Stimulated activated CD8-positive, alpha-beta memory T cell treated with anti-CD3 and anti-CD28 coated beads, Interleukin-15, amount 100 ng/mL, for 1 hour (primary cell): ENCODE data around the gene CYB5RL.
"Not testable (repeated sequence)": the region's sequence is repeated elsewhere in the genome, so short reads cannot be mapped to it uniquely, and the experiment has no call there.

Experiments
- DNase-seq: peaks from one replicate; pipeline ENCODE4 v3.0.0-alpha.2; 2020; ENCODE audit warnings: low read depth

Gene CYB5RL, protein sequence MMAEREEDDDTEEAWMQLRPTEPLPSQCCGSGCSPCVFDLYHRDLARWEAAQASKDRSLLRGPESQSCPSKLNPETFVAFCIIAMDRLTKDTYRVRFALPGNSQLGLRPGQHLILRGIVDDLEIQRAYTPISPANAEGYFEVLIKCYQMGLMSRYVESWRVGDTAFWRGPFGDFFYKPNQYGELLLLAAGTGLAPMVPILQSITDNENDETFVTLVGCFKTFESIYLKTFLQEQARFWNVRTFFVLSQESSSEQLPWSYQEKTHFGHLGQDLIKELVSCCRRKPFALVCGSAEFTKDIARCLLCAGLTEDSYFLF

DNA sequence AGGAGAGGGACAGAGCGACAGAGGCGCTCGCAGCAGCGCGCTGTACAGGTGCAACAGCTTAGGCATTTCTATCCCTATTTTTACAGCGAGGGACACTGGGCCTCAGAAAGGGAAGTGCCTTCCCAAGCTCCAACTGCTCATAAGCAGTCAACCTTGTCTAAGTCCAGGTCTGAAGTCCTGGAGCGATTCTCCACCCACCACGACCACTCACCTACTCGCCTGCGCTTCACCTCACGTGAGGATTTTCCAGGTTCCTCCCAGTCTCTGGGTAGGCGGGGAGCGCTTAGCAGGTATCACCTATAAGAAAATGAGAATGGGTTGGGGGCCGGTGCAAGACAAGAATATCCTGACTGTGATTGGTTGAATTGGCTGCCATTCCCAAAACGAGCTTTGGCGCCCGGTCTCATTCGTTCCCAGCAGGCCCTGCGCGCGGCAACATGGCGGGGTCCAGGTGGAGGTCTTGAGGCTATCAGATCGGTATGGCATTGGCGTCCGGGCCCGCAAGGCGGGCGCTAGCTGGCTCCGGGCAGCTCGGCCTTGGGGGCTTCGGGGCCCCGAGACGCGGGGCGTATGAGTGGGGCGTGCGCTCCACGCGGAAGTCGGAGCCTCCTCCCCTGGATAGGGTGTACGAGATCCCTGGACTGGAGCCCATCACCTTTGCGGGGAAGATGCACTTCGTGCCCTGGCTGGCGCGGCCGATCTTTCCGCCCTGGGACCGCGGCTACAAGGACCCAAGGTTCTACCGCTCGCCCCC, at the start of gene CYB5RL, which contains the start of gene MRPL37:
Gene CYB5RL, minus strand, starts transcription at position 266 of the 754 bp plus-strand sequence. CDS start 4,414 bp downstream, outside the sequence.
Gene MRPL37, plus strand, starts transcription at position 403 of the 754 bp plus-strand sequence. Its CDS starts 77 bp downstream, at position 480.
- peak; percentile 75 for DNase-seq

DNA sequence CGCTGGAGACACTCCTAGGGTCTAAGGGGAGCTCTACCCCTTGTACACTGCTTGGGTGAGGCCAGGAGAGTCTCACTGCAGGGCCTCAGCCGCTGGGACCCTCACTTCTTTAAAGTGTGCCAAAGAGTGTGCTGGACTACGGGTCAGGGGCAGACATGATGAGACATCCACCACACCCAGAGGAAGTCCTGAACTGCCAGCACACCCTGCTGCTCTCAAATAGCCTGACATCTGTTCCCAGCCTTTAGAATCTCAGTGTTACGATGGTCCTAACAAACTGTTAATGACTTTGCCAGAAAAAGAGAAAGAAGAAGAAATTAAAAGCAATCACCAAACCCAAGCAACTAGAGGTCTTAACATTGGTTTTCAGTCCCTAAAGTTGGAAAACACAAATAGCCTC, 49.1 kb upstream of the CYB5RL start:
- DNase-seq, result no peak

DNA sequence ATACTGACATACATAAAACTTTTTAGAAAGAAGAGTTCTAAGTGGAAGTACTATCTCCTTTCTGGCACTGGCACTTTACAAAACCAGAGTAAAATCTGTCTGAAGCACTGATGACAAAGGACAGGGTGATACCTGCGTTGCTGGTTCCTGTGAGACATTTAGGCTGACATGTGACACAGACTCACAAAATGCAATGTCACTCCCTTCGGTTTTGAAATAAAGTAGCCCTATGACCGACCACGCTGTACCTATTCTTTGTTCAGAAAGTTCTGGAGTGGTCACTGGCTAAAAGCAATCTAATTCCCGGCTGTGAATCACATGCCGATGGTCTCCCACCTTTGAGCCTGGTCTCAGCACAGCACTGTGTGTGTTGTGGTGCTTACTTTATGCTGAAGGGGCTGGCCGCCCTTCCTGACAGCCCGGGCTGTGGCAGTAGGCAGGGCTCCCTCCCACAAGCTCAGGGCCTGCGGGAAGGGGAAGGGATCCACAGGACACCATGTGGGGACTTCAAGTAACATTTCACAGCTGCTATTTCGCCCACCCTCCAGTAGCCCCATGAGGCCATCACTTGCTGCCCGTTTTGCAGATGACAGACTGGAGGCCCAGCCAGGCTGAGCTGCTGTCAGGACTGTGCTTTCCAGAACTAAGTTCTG, 48.2 kb upstream of the CYB5RL start:
- no peak for DNase-seq

DNA sequence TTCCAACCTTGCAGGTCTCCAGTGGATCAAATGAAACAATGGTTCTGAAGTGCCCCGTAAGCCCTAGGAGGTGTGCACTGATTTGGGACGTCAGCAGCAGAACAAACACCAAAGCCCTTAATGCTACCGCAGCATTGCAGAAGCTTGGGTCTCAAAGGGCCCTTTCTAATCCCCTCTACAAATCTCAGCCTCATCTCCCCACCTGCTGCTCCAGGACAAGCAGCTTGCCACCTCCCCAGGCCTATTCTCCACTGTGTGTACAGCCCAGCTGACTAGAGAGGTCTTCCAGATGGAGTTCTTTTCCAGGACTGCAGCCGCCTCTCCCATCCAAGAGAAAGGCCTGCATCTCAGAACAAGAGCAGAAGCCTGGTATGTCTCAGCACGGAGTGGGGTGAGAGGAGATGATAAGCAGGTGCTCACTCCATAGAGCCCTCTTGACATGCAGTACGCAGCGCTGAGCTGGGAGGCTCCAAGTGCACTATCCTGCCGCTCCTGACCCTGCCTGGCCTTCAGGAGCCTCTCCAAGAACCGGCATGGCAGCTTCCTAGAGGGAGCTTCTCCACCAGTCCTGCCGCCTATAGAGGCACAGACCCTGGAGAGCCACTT, 46.4 kb upstream of the CYB5RL start:
- no peak for DNase-seq

DNA sequence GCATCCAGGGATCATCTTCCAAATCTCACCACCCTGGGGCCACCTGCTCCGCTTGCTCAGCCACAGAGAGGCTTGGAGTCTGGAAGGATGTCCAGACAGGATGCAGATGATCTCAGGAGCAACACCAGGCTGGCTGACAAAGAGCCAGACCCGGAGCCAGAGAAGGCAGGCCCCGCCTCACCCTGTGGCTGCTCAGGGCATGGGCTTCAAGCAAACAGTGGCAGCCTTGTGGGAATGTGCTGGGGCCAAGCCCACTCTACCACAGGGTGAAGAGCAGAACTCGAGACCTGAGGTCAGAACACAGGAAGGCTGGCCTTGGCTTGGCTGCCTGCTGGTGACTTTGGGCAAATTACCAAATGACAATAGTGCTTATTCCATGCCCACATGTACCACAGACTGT, 45.7 kb upstream of the CYB5RL start:
- DNase-seq, result no peak

DNA sequence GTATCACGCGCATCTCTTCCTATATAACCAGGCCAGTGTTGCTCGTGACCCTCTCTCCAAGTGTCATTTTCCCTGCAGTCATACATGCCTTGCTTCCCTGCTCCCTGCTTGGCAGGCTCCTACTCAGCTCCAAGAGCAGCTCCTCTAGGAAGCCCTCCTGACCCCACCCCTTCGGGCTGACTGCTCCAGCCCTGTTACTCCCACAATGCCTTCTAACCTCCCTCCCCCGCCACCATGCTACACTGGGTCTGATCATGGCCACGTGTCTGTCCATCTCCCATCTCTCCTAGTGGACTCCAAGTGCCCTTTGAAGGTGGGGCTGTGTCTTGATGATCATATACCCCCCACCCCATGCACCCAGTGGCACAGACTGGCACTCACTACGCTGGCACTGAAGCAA, 44.8 kb upstream of the CYB5RL start:
- DNase-seq, result no peak

DNA sequence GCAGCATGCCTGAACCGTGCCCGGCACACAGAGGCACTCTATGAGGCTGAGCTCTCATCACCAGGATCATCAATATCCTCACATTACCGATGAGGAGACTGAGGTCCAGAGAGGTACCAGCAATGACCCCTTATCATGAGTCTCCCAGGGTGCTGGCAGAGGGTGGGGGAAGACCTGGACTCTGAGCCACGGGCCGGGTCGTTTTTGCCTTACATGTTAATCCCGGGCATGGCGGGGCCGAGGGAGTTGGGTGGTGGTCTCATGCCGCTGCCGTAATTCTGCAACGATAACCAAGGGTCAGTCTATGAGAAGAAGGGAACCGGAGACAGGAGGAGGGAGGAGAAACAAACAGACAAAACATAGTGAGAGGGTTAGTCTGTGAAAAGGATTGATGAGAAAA, 43.2 kb upstream of the CYB5RL start:
- DNase-seq, result no peak

DNA sequence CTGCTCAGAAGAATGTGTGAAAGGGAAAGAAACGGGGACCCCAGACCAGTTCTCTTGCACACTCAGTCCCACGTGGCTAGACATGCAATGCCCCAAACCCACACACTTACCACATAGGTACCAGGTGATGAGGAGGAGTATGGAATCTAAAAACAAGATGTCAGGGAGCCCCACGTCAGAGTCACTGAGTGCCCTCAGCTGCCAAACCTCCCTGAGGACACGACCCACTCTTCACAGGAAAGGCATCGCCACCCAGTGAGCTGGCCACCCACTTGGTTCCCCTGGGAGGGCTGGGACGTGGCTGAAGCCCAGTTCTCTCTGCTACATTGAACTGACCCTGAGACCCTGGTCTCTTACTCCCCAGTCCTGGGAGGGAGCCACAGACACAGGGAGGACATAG, 41.5 kb upstream of the CYB5RL start:
- no peak for DNase-seq

DNA sequence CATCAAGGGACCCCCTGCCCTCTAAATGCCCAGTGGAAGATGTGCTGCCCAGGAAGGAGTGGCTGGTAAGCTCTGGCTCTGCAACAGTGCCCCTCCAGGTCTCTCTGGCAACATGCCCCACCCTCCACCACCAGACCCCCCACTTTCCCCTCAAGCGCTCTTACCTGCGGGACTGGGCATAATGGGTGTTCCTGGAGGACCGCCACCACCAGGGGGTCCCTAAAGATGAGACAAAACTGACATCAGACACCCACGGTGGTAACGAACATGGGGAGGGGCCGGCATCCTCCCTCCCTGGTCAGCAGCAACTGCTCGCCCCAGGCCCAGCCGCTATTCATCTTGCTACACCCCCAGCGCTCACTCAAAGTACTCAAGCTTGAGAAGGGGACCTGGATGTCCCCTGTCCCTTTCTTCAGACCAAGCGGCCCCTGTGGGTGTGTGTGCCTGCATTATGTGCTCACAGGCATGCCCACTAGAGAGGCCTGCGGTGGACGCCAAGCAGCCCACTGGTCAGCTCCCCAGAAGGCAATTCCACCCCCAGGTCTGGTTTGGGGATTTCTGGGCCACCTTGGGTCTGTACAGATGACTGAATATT, 41.0 kb upstream of the CYB5RL start:
- DNase-seq, result no peak

DNA sequence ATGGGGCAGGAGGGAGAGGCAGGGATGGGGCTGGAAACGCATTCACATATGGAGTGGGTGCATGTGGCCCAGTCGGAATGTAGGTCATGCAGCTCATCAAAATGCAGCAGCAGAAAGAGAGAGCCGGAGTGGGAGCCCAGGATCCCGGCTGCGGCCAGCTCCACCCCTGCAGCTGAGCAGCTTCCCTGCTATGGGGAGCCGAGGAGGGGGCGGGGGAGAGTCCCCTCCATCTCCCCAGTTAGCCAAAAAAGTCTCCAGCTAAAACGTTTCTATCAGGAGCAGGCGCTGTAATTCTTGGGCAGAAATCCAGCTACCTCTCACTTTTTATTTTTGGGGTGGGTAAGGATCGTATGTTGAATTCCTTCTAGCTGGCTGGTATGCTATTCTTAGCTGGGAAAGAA, 39.8 kb upstream of the CYB5RL start:
- no peak for DNase-seq

DNA sequence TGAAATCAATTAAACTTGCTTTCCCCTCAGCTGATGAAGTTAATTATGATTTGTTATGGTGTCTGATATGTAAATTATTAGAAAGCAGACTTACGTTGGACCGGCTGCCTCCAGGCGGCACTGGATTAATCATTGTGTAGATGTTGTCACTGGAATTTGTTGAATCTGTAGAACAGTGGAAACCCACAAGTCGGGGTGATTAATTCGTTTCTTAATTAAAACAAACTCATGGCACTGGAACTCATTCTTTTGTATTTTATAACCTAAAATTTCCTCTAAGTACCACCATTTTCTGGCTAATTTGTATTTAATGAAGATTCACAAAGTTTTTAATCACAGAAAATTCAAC, 39.2 kb upstream of the CYB5RL start:
- no peak for DNase-seq

DNA sequence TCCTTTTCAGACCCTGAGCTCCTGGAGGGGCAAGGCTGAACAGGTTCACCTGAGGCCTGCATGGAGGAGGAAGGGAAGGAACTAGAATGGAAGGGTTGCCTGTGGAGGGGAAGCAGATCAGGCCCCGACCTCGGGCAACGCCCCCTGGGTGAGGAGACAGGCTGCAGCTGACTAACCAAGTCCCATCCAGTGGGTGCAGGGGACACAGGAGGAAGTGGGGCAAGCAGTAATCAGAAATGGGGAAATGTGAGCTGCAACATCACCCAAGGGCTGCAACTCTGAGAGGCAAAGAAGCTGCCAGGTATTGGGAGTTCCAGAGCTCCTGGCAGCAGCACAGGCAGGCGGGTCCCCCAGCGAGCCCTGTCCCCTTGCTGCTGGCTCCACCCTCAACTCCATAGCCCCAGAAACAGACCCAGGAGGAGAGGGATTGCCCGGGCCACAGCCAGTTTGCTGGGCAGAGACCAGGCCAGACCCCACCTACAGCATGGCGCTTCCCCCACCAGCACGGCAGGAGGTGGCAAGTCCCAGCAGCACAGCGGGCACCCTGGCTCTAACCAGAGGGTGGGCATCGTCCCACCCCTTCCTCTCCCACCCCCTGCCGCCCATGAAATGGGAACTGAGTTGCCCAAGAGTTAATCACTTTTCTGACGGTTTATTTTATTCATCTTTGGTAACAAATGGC, 38.7 kb upstream of the CYB5RL start:
- no peak for DNase-seq

DNA sequence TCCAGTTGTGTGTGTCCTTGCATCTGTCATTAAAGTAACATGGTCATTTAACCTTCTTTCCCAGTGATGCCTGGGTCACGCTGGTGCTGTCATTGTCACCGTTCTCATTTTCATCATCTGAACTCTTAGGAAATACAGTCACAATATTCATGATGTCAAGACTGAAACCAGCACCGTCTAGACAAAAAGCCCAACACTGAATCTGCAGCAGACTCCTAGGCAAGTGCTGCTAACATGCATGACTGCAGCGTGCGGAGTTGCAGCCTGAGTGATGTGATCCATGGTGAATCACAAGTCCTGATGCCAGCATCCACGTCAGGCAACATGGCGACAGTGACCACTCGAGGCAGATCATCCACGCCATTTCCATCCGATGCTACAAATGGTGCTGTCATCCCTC, 37.8 kb upstream of the CYB5RL start:
- no peak for DNase-seq

DNA sequence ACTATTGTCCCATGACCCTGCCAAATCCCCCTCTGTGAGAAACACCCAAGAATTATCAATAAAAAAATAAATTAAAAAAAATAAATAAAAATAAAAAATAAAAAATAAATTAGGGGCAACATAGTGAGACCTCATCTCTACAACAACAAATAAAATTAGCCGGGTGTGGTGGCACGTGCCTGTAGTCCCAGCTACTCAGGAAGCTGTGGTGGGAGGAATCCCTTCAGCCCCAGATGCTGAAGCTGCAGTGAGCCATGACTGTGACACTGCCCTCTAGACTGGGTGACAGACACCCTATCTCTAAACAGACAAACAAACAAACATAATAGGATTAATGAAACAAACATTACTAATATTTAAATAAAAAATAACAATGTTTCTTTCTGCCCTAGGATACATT, 34.5 kb upstream of the CYB5RL start:
- DNase-seq, result no peak

DNA sequence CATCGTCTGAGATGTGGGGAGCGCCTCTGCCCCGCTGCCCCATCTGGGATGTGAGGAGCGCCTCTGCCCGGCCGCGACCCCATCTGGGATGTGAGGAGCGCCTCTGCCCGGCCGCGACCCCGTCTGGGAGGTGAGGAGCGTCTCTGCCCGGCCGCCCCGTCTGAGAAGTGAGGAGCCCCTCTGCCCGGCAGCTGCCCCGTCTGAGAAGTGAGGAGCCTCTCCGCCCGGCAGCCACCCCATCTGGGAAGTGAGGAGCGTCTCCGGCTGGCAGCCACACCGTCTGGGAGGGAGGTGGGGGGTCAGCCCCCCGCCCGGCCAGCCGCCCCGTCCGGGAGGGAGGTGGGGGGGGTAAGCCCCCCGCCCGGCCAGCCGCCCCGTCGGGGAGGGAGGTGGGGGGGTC, 33.4 kb upstream of the CYB5RL start:
- not testable (repeated sequence) for DNase-seq

DNA sequence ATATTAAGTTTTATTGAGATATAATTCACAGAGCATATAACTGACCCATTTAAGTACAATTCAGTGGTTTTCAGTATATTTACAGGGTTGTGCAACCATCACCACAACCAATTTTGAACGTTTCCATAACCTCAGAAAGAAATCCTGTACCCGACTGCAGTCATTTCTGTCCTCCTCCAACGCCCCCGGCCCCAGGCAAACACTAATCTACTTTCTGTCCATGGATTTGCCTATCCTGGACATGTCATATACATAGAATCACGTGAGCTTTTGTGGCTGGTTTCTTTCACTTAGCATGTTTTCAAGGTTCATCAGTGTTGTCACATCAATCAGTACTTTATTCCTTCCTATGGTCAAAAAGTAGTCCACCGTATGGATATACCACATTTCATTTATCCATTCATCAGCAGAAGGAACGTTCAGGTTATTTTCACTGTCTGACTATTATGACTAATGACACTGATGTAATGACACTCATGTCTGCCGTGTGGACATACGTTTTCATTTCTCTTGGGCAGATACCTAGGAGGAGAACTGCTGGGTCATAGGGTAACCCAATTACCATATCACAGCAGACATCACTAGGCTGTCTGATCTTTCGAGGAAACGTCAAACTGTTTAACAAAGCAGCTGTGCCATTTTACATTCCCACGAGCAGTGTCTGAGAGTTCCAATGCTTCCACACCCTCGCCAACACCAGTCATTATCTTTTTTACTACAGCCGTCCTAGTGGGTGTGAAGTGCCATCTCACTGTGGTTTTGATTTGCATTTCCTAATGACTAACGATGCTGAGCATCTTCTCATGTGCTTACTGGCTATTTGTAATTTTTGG, 30.9 kb upstream of the CYB5RL start:
- no peak for DNase-seq

DNA sequence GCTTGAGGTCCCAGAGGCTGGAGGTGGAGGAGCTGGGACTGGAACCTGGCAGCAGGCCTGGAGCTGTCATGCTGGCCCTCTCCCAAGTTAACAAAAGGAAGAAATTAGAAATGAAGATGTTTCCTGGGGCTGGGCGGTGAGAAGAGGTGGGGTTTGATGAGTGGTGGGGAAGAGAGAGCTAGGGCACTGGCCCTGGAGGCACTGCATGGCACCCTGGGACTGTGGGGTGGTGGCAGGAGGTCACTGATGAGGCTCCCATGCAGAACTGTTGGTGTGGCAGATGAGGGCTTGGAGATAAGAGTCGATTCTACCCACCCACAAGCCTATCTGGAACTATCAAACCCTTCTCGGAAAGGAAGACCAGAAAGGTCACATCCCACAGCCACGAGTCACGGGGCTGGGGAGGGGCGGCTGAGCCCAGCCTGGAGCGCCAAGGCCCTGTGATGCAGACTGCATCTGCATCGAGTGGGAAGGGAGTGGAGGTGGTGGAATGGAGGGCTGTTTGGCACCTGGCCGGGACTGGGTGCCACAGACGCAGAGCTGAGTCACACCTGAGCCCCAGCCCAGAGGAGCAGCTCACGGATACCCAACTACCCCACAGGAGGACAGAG, 29.6 kb upstream of the CYB5RL start:
- DNase-seq, result no peak

DNA sequence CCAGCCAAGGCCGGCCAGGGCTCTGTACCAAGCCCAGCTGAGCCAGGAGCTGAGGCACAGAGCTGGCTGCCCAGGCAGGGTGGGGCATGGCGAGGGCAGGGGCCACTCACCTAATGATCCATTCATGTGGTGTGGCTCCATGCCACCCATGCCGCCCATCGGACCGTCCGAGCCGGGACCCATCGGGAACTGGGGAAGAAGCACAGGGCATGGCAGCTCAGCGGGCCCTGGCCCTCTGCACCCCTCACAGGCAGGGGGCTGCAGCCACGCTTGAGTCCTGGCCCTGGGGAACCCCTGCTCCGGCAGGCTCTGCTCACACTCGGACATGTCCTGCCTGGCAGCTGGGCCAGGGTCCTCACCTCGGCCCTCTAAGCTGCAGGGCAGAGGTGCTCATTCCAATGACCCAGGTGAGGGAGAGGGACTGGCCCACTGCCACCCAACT, 28.8 kb upstream of the CYB5RL start:
- no peak for DNase-seq

DNA sequence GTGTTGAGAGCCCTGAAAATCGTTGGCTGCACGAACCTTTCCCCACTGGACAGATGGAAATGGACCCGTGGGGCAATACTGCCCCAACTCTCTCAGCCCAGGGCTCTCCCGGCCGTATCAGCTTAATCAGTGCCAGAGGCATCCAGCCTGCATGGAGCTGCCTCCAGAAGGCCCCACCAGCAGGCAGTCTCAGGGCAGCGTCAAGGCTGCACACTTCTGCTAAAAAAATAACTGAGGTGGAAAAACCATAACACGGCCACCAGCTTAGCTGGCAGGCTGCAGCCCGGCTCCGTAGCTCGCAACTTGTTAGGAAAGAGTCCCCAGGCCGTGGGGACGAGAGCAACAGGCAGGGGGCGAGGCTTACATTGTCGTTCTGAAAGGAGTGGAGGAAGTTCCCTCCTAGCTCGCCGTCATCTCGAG, 28.1 kb upstream of the CYB5RL start:
- no peak for DNase-seq

DNA sequence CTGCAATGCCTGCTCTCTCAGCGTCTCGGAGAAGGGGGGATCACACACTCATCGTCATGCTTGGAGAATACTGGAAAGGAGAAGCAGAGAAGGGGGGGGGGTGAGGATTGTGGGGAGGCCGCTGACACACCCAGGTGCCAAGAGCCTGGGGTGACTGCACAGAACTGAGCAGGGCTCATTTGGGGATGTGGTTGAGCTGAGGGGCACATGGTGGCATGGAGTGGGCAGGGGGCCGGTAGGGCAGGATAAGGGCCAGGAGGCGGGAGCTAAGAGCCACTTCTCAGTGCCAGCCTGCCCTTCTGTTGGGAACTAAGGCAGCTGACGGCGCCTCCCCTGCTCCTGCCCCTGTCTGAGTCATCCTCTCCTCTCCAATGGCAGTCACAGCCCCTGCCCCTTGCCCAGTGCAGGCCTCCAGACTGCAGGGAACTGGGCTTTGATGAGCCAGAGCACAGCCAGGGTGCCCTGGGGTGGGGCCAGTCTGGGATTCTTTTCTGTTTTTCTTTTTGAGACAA, 27.3 kb upstream of the CYB5RL start:
- no peak for DNase-seq
